ENCODE measurements around the gene CDC45.

GRCh38 chr22:19509923-19510322 lies 30.2 kb downstream of the CDC45 start:
- TF ChIP-seq CTCF (IDR thresholded peaks at IDR 0.05), result no peak
- TF ChIP-seq POLR2A (IDR thresholded peaks at IDR 0.05), result no peak

Measured in testis (tissue), 2 donors.